Uterus (tissue), 4 donors: ENCODE measurements around the gene SETBP1. TPM values are rescaled to one million over a fixed set of nuclear protein-coding genes. Genes with fewer than 3 reads are reported as not detected.
A peak's percentile ranks its signal among the peaks of the same experiment; 100 is the strongest.

Experiments
- DNase-seq, 2 donors: peaks; one replicate each; pipeline ENCODE4 v3.0.0-alpha.2; 2019 to 2020
- H3K27ac ChIP-seq, 2 donors: fragments of 200-600 bp; sonication (generic); 1 replicate in 1 of 2; 2 replicates in 1 of 2; pipeline ENCODE4 v1.5.1; 2016 to 2018
- H3K27me3 ChIP-seq, 2 donors: fragments of 200-600 bp; sonication (generic); one replicate each; pipeline ENCODE4 v1.5.1; 2018 to 2019; ENCODE audit warnings: control low read depth in 1 of 2
- H3K36me3 ChIP-seq, 2 donors: fragments of 200-600 bp; sonication (generic); one replicate each; pipeline ENCODE4 v1.5.1; 2019; ENCODE audit warnings: control low read depth in 1 of 2
- H3K4me1 ChIP-seq, 2 donors: fragments of 200-600 bp; sonication (generic); one replicate each; pipeline ENCODE4 v1.5.1; 2018 to 2019; ENCODE audit warnings: control low read depth in 1 of 2
- H3K4me3 ChIP-seq, 2 donors: fragments of 200-600 bp; sonication (generic); 1 replicate in 1 of 2; 2 replicates in 1 of 2; pipeline ENCODE4 v1.5.1; 2018 to 2019; ENCODE audit warnings: mild to moderate bottlenecking in 1 of 2
- H3K9me3 ChIP-seq, 2 donors: fragments of 200-600 bp; sonication (generic); one replicate each; pipeline ENCODE4 v1.5.1; 2019; ENCODE audit warnings: control low read depth in 1 of 2
- POLR2A ChIP-seq, 2 donors: fragments of 450-650 bp; IDR thresholded peaks; one replicate each; pipeline ENCODE4 v1.6.1; 2016; ENCODE audit warnings: antibody characterized with exemption in 2 of 2, mild to moderate bottlenecking in 1 of 2, moderate library complexity in 1 of 2
- intact Hi-C: fragments of 100-400 bp; cut with DNase I; formaldehyde crosslinking; loops from one replicate; pipeline ENCODE4 v1.15.1; 2023; ENCODE audit warnings: low total_unique reads
- total RNA-seq, 4 donors: library from RNA; depleted of rRNA in 3 of 4; stranded (reverse); fragments of >200 nt in 3 of 4; gene quantifications; one replicate each; pipeline versions ENCODE4 v1.1.0 to v1.2.4, GENCODE V29; 2014 to 2023
- TF ChIP-seq, protein P1 (sequence below), 4 experiments: fragments of 200-600 bp in 2 of 4; fragments of 450-650 bp in 2 of 4; sonication (generic) in 2 of 4; IDR thresholded peaks; one replicate each; pipeline ENCODE4 v1.5.1; 2016 to 2019; ENCODE audit warnings: antibody characterized with exemption in 4 of 4, mild to moderate bottlenecking in 2 of 4, moderate library complexity in 1 of 4
- donor health status: DM: yes; HTN: yes; CAD: no.

SETBP1 gene
- total RNA-seq, 4 donors from 2014 or later, result 16.8 to 74.0 (median 36.9) TPM

DNA sequence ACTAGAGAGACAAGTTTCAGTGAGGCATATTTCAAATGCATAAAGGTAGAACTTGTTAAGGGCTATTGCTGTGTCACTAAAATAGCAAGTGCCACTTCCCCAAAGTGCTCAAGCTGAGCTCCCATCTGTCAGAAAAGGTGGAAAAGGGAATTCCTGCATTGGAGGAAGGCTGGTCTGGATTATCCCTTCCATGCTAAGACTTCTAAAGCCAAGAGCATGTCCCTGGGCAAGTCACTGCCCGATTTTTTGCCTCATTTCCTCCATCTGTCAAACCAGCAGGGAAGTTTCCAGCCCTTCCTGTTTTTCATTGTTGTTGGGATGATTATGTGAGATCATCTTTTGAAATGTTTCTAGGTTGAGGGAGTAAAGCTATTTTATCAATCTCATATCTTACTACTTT is 175.5 kb downstream of the SETBP1 start:
- Histone ChIP-seq H3K36me3 (no peaks in the 10 kb centered on the region), H3K4me3 (no peak overlapping the region), H3K4me1 (no peaks in the 10 kb centered on the region), H3K9me3 (no peaks in the 10 kb centered on the region), H3K27ac (no peak overlapping the region), H3K27me3 (no peaks in the 10 kb centered on the region)
- TF ChIP-seq, protein P1, sequence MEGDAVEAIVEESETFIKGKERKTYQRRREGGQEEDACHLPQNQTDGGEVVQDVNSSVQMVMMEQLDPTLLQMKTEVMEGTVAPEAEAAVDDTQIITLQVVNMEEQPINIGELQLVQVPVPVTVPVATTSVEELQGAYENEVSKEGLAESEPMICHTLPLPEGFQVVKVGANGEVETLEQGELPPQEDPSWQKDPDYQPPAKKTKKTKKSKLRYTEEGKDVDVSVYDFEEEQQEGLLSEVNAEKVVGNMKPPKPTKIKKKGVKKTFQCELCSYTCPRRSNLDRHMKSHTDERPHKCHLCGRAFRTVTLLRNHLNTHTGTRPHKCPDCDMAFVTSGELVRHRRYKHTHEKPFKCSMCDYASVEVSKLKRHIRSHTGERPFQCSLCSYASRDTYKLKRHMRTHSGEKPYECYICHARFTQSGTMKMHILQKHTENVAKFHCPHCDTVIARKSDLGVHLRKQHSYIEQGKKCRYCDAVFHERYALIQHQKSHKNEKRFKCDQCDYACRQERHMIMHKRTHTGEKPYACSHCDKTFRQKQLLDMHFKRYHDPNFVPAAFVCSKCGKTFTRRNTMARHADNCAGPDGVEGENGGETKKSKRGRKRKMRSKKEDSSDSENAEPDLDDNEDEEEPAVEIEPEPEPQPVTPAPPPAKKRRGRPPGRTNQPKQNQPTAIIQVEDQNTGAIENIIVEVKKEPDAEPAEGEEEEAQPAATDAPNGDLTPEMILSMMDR (IDR thresholded peaks at IDR 0.05), result no peak
- no peak for TF ChIP-seq POLR2A (IDR thresholded peaks at IDR 0.05)
- no peak for DNase-seq
- intact Hi-C loops, result no loop called here

DNA sequence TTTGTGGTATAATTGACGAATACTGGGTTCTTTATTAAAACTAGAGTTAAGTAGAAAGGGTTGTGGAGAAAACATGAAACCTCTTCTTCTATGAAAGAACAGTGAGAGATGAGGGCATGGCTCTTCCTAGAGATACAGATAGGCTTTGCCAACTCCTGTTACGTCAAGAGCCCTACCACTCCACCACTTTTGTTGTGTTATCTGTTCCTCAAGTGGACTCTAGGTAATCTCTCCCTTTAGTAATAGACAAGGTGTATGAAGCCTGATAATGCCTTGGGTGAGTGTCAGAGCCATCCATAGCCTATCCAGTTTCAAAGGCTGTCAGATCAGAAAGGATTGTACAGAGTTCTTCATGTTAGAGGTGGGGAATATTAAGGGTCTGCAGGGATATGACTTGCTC is 176.4 kb downstream of the SETBP1 start:
- TF ChIP-seq, protein P1 (IDR thresholded peaks at IDR 0.05), result no peak
- no peaks in the 10 kb centered on the region for H3K4me1 ChIP-seq
- no peaks in the 10 kb centered on the region for H3K36me3 ChIP-seq
- no peak overlapping the region for H3K4me3 ChIP-seq
- no peaks in the 10 kb centered on the region for H3K9me3 ChIP-seq
- DNase-seq, result no peak
- no peak overlapping the region for H3K27ac ChIP-seq
- no peaks in the 10 kb centered on the region for H3K27me3 ChIP-seq
- intact Hi-C loops, result no loop called here

DNA sequence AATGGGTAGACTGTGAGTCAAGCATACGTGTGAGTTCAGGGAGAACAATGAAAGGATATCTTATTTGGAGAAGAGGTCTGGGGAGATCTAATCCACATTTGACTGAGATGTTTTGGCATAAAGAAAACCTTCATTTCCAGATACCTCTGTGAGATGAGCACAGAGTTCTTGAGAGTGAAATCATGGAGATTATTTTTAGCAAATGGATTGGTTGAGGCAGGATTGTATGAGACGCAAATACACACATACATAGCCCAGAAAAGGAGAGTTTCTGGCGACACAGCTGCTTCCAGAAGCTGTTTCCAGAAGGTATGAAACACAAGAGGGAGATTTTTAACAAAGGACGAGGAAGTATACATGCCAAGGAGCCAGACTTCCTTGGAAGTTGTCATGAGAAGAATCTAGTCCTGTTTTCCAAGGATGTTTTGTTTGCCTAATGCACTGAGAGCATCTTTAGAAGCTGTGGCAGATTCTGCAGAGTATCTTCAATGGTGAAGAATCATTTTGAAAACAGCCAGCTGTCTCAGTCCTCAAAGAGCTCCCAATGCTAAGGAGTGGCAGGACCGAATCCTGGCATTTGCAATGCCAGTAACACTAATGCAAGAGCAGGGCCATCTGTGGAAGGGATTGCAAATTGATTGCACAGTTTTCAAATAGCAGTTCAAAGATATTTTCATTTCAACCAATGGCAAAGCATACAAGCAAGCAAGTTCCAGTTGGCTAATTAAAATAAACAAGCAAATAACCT is 177.2 kb downstream of the SETBP1 start:
- Histone ChIP-seq H3K27me3 (no peaks in the 10 kb centered on the region), H3K4me3 (no peak overlapping the region), H3K27ac (peak overlapping the region; percentile 19 to 26), H3K4me1 (no peaks in the 10 kb centered on the region), H3K9me3 (no peaks in the 10 kb centered on the region), H3K36me3 (no peaks in the 10 kb centered on the region)
- DNase-seq, result no peak
- intact Hi-C loops, result no loop called here
- no peak for TF ChIP-seq POLR2A (IDR thresholded peaks at IDR 0.05)
- TF ChIP-seq, protein P1 (IDR thresholded peaks at IDR 0.05), result no peak

DNA sequence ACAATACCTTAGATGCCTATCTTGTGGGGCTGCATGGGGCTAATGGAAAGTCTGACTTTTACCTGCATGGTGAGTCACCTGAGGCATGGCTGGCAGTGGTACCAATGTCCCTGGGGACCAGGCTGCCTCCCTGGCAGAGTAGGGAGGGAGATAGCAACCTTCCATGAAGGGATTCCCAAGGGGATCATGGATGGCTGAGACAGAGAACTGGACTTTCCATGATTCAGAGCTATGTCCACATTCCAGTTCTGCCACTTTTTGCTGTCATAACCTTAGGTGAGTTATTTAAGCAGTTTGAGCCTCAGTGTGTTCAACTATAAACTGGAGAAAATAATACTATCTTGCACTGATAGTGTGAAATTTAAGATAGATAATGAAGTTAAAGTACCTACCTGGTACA is 178.6 kb downstream of the SETBP1 start:
- Histone ChIP-seq H3K4me1 (no peaks in the 10 kb centered on the region), H3K9me3 (no peaks in the 10 kb centered on the region), H3K4me3 (no peak overlapping the region), H3K27me3 (no peaks in the 10 kb centered on the region), H3K27ac (no peak overlapping the region), H3K36me3 (no peaks in the 10 kb centered on the region)
- intact Hi-C loops, result no loop called here
- TF ChIP-seq, protein P1 (IDR thresholded peaks at IDR 0.05), result no peak
- no peak for TF ChIP-seq POLR2A (IDR thresholded peaks at IDR 0.05)
- no peak for DNase-seq

DNA sequence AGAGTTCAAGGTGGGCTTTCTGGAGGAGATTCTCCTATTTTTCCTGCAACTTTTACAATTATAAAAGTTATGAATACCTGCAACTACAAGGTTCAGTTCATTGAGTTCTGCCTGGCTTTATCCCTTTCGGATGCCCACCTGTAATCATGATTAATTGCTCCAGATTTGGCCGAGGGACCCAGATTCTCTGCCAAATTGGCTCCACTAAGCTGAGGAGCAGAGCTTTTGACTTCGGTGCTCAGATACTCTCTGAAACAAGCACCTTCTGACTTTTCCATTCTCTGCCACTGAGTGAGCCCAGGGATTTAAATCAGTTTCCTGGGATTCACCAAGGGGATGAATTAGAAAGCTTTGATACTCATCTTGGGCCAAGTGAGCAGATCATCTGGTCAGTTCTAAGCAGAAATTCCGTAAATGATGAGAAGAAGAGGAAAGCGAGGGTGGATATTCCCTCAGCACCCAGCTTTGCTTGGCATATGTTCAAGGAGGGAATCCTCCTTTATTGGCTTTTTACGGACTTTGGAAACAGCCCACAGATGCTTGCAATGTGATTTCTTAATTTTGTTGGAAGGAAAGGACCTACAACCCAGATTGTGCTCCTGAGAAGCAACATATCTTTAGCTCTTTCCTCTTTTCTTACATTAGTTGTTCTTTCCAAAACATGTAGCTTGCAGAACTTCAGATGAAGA is 179.2 kb downstream of the SETBP1 start:
- Histone ChIP-seq H3K4me3 (no peak overlapping the region), H3K27me3 (no peaks in the 10 kb centered on the region), H3K36me3 (no peaks in the 10 kb centered on the region), H3K9me3 (no peaks in the 10 kb centered on the region), H3K27ac (peak overlapping the region; percentile 40), H3K4me1 (no peaks in the 10 kb centered on the region)
- DNase-seq, result peak in 1 of 2 donors; percentile 39
- TF ChIP-seq POLR2A (IDR thresholded peaks at IDR 0.05), result no peak
- TF ChIP-seq, protein P1 (IDR thresholded peaks at IDR 0.05), result no peak
- intact Hi-C loops, result no loop called here
